Measurements from ENCODE around the gene GALNT2. TPM values are rescaled to one million over a fixed set of nuclear protein-coding genes. Genes with fewer than 3 reads are reported as not detected.

Gene GALNT2
- total RNA-seq, 1 experiment from 2014 or later = 62.5 TPM

DNA sequence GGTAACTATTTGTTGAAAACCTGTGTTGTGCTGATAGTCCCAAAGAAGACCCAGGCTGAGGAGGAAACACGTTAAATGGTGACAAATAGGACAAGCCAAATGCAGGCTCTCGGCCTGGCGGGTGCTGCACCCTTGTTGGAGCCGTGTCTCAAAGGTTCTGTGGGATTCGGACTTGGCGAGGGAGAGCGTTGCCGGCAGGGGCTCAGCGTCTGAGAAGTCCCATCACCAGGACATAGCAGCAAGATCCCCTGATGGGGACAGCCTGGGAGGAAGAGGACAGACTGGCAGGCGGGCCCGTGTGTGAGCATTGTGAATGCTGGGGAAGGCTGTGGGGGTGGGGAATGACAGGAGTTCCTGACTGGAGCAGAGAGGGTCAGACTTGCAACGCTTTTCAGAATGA lies 216.6 kb downstream of the GALNT2 start:
- Histone ChIP-seq H3K9me3 (replicated peaks) (no peaks in the 10 kb centered on the region), H3K4me3 (no peak overlapping the region), H3K27me3 (replicated peaks) (no peaks in the 10 kb centered on the region), H3K27ac (no peak overlapping the region), H3K36me3 (peaks cover 12% of the 10 kb centered on the region), H3K4me1 (replicated peaks) (no peaks in the 10 kb centered on the region)
- DNase-seq (ENCODE audit: low read depth in 1 of 2, low spot score in 2 of 2) = no peak

DNA sequence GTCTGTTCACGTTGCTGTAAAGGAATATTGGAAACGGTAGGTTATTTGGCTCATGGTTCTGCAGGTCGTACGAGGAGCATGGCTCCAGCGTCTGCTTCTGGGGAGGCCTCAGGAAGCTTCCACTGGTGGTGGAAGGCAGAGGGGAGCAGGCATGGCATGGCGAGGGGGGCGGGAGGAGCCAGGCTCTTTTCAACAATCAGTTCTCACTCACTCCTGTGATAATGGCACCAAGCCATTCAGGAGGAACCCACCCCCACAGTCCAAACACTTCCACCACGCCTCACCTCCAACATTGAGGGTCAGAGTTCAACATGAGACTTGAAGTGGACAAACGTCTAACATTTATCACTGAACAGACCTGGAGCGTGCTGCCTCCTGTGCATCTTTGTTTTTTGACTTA lies 217.9 kb downstream of the GALNT2 start:
- H3K9me3 ChIP-seq (replicated peaks) = no peaks in the 10 kb centered on the region
- H3K4me1 ChIP-seq (replicated peaks) = no peaks in the 10 kb centered on the region
- H3K27me3 ChIP-seq (replicated peaks) = no peaks in the 10 kb centered on the region
- no peak for DNase-seq (ENCODE audit: low read depth in 1 of 2, low spot score in 2 of 2)
- no peak overlapping the region for H3K27ac ChIP-seq
- peaks cover 7% of the 10 kb centered on the region for H3K36me3 ChIP-seq
- H3K4me3 ChIP-seq = no peak overlapping the region

DNA sequence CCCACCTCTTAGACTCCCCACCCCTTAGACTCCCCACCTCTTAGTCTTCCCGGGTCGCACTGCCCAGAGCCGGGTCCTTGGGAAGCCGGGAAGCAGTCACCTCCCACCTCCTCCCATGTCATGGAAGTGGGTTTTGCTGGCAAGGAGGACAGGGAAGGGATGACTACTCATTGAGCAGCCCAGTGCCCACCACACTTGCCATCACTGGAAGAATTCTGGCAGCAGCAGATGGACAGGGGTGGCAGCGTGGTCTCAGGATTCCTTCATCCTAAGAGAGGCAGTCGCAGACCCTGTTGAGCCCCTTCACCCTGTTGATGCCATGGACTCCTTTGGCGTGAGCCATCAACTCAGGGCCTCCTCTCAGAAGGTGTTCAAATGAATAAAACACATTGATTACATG lies 218.3 kb downstream of the GALNT2 start:
- Histone ChIP-seq H3K9me3 (replicated peaks) (no peaks in the 10 kb centered on the region), H3K27me3 (replicated peaks) (no peaks in the 10 kb centered on the region), H3K27ac (no peak overlapping the region), H3K4me3 (no peak overlapping the region), H3K4me1 (replicated peaks) (no peaks in the 10 kb centered on the region), H3K36me3 (peaks cover 3% of the 10 kb centered on the region)
- DNase-seq (ENCODE audit: low read depth in 1 of 2, low spot score in 2 of 2) = no peak

DNA sequence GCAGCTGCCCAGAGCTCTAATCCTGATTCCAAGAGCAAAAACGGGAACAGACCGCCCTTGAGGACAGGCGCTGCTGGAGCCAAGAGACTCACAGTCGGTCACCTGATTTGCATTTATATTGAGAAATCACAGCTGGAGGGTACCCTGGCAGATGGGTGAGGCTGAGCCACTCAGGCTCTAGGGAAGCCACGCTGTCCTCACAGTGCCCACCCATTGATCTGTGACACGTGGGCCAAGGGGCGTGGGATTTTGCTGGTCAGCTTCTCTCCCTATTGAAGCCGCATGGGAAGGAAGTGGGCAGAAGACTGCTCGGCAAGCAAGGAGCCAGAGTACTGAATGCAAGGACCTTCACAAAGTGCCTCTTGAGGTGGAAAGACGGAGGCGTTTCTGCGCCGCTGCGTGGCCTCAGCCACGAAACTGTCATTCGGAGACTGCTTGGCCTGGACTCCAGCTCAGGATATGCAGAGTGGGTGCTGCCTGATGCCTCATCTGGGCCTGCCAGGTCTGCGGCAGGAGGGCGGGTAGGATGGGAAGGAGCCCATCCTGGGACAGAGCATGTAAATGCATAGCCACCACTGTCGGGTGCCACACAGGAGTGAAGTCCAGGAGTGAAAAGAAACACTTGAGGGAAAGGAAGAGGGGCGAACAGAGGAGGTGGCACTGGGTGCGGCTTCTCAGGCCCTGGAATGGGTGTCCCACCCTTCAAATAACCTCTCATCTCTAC lies 219.3 kb downstream of the GALNT2 start:
- Histone ChIP-seq H3K36me3 (no peaks in the 10 kb centered on the region; the same call in 1 of the 2 replicates), H3K4me3 (no peak overlapping the region), H3K27ac (no peak overlapping the region), H3K9me3 (replicated peaks) (no peaks in the 10 kb centered on the region), H3K4me1 (replicated peaks) (no peaks in the 10 kb centered on the region), H3K27me3 (replicated peaks) (no peaks in the 10 kb centered on the region)
- no peak for DNase-seq (ENCODE audit: low read depth in 1 of 2, low spot score in 2 of 2)

DNA sequence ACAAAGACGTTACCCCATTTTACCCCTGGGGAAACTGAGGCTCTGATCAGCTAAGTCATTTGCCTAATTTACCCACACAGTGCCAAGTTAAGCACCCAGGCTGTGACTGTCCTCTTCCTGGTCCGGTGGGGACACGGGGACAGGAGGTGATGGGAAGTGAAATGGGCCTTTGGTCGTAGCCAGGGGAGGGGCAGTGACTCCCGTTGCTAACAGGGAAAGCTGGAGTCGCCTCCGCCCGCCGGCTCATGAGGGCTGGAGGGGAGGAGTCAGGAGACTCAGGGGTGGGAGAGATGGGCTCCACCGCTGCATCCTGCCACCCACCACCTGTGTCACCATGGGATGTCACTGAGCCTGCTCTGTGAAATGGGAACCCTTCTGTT lies 219.8 kb downstream of the GALNT2 start:
- Histone ChIP-seq H3K27ac (no peak overlapping the region), H3K4me1 (replicated peaks) (no peaks in the 10 kb centered on the region), H3K9me3 (replicated peaks) (no peaks in the 10 kb centered on the region), H3K36me3 (no peaks in the 10 kb centered on the region), H3K27me3 (replicated peaks) (no peaks in the 10 kb centered on the region), H3K4me3 (no peak overlapping the region)
- DNase-seq (ENCODE audit: low read depth in 1 of 2, low spot score in 2 of 2) = no peak

DNA sequence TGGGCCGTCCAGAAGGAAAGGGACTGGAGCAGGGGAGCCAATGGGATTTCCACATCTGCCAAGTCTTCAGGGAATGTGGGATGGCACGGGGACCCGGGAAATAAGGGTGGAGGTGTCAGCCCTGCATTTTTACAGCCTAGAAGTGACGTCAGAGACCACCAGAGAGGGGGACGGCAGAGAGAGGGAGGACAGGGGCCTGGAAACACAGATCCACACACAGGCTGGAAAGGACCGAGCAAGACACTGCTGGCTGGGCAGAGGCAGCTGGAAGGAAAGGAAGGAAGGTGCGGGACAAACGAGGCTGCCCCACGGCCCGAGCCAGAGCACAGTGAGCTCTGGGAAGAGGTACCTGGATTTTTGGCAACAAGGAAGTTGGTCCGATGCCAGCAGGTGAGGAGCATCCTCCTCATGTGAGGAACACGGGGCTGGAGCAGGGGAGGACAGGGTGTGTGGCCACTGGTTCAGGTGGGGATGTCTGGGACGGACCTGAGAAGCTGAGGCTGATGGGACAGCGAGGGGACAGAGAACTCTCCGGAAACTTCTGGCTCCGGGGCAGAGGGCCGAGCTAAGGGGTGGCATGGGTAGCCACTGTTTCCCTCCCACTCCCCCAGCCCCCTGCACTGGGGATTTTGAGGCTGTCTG lies 220.8 kb downstream of the GALNT2 start:
- H3K36me3 ChIP-seq = no peaks in the 10 kb centered on the region
- no peak overlapping the region for H3K4me3 ChIP-seq
- H3K27ac ChIP-seq = no peak overlapping the region
- no peak for DNase-seq (ENCODE audit: low read depth in 1 of 2, low spot score in 2 of 2)
- no peaks in the 10 kb centered on the region for H3K4me1 ChIP-seq (replicated peaks)
- no peaks in the 10 kb centered on the region for H3K27me3 ChIP-seq (replicated peaks)
- no peaks in the 10 kb centered on the region for H3K9me3 ChIP-seq (replicated peaks)

DNA sequence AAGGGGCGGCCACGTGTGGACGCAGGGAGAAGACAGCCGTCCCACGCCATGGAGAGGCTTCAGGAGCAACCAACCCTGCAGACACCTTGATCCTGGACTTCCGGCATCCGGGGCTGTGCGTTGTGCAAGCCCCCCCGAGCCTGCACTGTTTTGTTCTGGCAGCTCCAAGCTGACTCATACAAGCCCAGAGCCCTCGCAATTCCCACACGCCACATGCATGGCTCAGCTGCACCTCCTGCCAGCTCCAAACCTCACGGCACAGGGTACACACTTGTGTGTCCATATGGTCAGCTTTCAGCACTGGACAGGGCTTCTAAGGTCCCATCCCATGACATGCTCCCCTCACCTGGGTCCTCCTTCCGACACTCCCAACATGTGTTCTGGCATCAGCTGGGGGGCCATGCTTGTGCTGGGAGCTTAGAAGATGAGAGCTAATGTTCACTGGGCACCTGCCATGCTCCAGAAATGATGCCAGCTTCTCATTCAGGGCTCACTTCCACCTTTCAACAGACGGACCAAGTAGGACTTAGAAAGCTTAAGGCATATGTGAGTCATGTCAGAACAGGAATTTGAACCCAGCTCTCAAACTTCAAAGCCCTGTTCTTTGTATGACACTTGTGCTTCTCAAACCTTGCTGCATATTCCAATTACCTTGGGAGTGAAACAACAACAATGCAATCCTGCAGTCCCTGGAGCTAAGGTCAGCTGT lies 221.8 kb downstream of the GALNT2 start:
- Histone ChIP-seq H3K27me3 (replicated peaks) (no peaks in the 10 kb centered on the region), H3K4me1 (replicated peaks) (no peaks in the 10 kb centered on the region), H3K27ac (no peak overlapping the region), H3K9me3 (replicated peaks) (no peaks in the 10 kb centered on the region), H3K36me3 (no peaks in the 10 kb centered on the region), H3K4me3 (no peak overlapping the region)
- DNase-seq (ENCODE audit: low read depth in 1 of 2, low spot score in 2 of 2) = no peak

DNA sequence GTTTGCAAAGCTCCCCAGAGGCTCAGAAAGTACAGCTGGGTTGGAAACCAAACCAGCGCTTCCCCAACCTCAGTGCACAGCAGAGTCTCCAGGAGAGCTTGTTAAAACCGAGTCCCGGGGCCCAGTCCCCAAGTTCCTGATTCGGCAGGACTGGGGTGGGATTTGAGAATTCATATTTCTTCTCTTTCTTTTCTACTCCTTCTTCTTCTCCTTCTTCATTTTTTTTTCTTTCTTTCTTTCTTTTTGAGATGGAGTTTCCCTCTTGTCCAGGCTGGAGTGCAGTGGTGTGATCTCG lies 222.3 kb downstream of the GALNT2 start:
- DNase-seq (ENCODE audit: low read depth in 1 of 2, low spot score in 2 of 2) = no peak
- no peak overlapping the region for H3K4me3 ChIP-seq
- H3K9me3 ChIP-seq (replicated peaks) = no peaks in the 10 kb centered on the region
- no peak overlapping the region for H3K27ac ChIP-seq
- H3K36me3 ChIP-seq = no peaks in the 10 kb centered on the region
- no peaks in the 10 kb centered on the region for H3K27me3 ChIP-seq (replicated peaks)
- H3K4me1 ChIP-seq (replicated peaks) = no peaks in the 10 kb centered on the region

DNA sequence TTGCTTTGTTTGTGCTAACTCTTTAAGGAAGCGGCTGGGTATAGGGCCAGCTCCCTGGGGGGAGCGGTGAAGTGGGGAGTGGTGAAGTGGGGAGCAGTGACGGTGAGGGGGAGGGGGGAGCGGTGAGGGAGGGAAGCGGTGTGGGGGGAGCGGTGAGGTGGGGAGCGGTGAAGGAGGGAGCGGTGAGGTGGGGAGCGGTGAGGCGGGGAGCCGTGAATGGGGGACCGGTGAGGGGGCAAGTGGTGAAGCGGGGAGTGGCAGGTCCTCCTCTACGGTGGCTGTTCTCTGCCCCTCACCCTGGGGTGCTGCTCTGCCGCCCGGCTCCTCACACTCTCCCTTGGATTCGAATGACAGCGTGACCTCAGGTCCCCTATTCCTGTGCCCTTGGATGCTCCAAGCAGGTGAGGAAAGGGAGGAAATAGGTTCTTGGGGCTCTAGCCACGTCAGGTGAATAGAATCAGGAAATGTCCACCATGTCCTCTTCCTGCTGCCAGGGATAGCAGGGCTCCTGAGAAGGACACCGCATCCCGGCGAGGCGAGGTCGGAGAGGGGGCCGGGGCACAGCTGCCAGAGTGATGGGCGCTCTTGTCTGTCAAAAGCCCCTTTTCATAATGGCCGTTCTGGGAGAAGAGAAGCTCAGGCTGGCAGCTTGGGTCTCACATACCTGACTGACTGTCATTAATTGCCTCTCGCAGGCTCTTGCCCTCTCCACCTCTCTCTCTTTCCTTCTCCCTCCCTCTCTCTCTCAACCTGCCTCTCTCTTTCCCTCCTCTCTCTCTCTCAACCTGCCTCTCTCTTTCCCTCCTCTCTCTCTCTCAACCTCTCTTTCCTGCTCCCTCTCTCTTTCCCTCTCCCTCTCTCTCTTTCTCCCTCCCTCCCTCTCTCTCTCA lies 224.9 kb downstream of the GALNT2 start:
- Histone ChIP-seq H3K36me3 (no peaks in the 10 kb centered on the region), H3K4me3 (no peak overlapping the region), H3K27ac (no peak overlapping the region), H3K4me1 (replicated peaks) (no peaks in the 10 kb centered on the region), H3K27me3 (replicated peaks) (no peaks in the 10 kb centered on the region), H3K9me3 (replicated peaks) (no peaks in the 10 kb centered on the region)
- no peak for DNase-seq (ENCODE audit: low read depth in 1 of 2, low spot score in 2 of 2)

DNA sequence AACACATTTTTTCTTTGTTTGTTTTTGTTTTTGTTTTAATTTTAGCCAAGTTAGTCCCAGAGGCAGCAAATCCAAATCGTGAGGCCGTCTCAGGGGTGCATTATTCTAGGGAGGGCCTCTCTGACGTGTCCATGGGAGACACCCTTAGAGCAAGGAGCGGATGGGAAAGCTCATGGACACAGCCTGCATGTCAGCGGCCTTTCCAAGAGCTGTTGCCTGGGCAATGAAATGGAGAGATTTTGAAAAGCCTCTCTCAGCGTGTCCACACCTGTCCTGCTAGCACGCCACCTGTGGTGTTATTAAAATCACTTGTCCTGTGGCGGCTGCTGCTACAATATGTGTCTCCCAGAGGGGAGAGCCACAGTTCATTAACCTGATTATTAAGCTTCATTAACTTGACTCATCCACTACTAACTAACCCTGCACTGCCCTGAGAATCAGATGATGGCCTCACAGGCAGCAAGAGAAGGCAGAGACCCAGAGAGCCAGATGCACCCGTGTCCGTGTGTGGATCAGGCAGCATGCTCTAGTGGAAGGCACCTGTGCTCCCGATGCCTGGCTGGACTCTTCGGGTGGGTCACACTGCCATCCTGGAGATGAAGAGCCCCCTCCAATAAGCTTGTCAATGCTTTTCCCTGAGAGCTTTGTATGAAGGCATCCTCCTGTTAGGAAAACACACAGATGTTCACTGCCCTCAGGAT lies 225.8 kb downstream of the GALNT2 start:
- H3K9me3 ChIP-seq (replicated peaks) = no peaks in the 10 kb centered on the region

DNA sequence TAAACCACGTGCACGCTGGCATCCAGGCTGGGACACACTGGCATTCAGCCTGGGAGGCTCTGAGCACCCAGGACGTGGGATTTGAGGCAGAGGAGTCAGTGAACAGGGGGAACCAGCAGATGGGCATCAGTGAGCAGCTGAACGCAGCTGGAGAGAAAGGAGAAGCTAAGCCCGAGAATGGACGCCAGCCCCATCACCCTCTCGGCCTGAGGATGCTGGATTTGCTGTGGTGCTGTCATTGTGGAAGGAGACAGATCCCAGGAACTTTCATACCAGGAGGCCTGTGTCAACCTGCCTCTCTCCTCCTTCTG lies 226.3 kb downstream of the GALNT2 start:
- H3K36me3 ChIP-seq = no peaks in the 10 kb centered on the region
- no peaks in the 10 kb centered on the region for H3K9me3 ChIP-seq (replicated peaks)
- DNase-seq (ENCODE audit: low read depth in 1 of 2, low spot score in 2 of 2) = no peak
- H3K4me1 ChIP-seq (replicated peaks) = no peaks in the 10 kb centered on the region
- H3K27ac ChIP-seq = no peak overlapping the region
- no peaks in the 10 kb centered on the region for H3K27me3 ChIP-seq (replicated peaks)
- H3K4me3 ChIP-seq = no peak overlapping the region

More for the DNA sequence above, 225.8 kb downstream of the GALNT2 start:
- Histone ChIP-seq H3K36me3 (no peaks in the 10 kb centered on the region), H3K27ac (no peak overlapping the region), H3K27me3 (replicated peaks) (no peaks in the 10 kb centered on the region), H3K4me1 (replicated peaks) (no peaks in the 10 kb centered on the region), H3K4me3 (no peak overlapping the region)
- DNase-seq (ENCODE audit: low read depth in 1 of 2, low spot score in 2 of 2) = no peak

DNA sequence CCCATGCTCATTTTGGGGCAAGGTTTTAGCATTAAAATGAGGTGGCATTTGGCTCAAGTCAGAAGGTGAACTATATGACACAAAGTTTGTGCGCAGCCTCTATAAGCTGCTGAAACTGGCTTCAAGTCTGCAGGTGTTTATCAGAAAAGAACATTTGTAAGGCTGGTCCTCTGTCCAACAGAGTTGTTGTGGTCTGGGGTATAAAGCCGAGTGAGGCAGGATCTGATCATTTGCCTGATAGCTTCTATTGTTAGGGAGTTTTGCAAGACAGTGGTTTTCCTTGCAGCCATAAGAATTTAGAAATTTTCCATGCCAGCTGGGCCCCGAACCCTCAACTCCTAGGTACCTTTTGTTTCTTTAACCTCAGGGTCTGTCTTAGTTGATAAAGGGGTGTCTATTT lies 228.3 kb downstream of the GALNT2 start:
- DNase-seq (ENCODE audit: low read depth in 1 of 2, low spot score in 2 of 2) = no peak
- Histone ChIP-seq H3K27ac (no peak overlapping the region), H3K4me1 (replicated peaks) (no peaks in the 10 kb centered on the region), H3K27me3 (replicated peaks) (no peaks in the 10 kb centered on the region), H3K36me3 (no peaks in the 10 kb centered on the region), H3K4me3 (no peak overlapping the region), H3K9me3 (replicated peaks) (no peaks in the 10 kb centered on the region)

DNA sequence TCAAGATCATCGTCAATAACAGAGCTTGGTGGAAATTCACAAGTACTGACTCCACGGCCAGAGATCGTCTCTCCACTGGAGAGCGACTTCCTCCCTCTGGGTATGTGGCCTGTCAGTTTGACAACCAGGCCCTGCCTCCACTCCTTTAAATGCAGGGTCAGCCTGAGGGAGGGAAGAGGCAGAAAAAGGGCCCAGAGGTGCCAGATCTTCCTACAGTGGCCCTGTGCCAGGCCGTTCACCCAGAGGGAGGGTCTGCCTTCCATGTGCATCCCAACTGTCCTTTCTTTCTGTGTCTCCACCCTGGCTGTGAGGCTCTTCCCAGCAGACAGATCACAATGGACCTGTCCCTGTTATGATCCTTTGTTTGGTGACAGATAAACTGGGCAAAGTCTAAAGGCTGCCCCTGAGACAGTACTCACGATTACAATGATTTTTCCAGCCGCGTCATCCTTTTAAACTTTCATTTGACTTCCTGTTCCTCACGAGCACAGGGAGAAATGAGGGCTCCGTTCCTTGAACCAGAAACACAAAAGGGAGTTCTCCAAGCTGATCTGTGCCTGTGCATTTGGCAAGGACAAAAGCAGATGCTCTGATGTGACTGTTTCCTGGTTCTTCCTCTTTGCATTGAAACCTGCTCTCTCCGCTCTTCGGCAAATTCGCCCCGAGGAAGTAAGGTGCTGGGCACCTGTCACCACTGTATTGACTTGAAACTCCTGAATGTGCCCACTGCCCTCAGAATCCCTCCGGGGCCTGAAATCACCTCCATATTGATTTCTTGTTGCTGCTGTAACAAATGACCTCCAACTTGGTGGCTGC lies 232.4 kb downstream of the GALNT2 start:
- H3K4me1 ChIP-seq (replicated peaks) = 0 out of 2 replicates have a peak, but pooled peaks cover 6% of the 10 kb centered on the region
- no peak for DNase-seq (ENCODE audit: low read depth in 1 of 2, low spot score in 2 of 2)
- H3K27me3 ChIP-seq (replicated peaks) = 0 out of 2 replicates have a peak, but pooled peaks cover 3% of the 10 kb centered on the region
- no peaks in the 10 kb centered on the region for H3K36me3 ChIP-seq
- no peaks in the 10 kb centered on the region for H3K9me3 ChIP-seq (replicated peaks)
- no peak overlapping the region for H3K27ac ChIP-seq
- H3K4me3 ChIP-seq = no peak overlapping the region

Data from SJSA1 (cell line).